ENCODE measurements around the gene CSH2.
"Not testable (repeated sequence)": the region's sequence is repeated elsewhere in the genome, so short reads cannot be mapped to it uniquely, and the experiment has no call there.

Gene CSH2

DNA sequence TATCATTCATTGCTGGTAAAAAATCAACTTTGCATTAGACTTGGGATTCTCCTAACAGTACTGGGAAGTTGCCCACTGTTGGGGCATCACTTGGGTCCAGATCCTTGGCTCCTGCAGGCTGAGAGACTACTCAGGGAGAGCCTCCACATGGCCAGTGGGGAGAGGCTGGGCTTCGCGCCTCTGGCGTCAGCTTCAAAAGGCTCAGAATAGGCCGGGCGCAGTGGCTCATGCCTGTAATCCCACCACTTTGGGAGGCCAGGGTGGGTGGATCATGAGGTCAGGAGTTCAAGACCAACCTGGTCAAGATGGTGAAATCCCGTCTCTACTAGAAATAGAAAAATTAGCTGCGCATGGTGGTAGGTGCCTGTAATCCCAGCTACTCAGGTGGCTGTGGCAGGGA, 41.0 kb upstream of the CSH2 start:
- TF ChIP-seq, protein P1, sequence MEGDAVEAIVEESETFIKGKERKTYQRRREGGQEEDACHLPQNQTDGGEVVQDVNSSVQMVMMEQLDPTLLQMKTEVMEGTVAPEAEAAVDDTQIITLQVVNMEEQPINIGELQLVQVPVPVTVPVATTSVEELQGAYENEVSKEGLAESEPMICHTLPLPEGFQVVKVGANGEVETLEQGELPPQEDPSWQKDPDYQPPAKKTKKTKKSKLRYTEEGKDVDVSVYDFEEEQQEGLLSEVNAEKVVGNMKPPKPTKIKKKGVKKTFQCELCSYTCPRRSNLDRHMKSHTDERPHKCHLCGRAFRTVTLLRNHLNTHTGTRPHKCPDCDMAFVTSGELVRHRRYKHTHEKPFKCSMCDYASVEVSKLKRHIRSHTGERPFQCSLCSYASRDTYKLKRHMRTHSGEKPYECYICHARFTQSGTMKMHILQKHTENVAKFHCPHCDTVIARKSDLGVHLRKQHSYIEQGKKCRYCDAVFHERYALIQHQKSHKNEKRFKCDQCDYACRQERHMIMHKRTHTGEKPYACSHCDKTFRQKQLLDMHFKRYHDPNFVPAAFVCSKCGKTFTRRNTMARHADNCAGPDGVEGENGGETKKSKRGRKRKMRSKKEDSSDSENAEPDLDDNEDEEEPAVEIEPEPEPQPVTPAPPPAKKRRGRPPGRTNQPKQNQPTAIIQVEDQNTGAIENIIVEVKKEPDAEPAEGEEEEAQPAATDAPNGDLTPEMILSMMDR (IDR thresholded peaks at IDR 0.05; ENCODE audit: low read depth, low read length) = no peak
- DNase-seq (ENCODE audit: low read depth, low spot score) = no peak
- in situ Hi-C loops (cut with HindIII; ENCODE audit: low sequenced_read_pairs) = no loop called here
- H3K4me3 ChIP-seq (ENCODE audit: low read depth, low read length) = no peak overlapping the region

DNA sequence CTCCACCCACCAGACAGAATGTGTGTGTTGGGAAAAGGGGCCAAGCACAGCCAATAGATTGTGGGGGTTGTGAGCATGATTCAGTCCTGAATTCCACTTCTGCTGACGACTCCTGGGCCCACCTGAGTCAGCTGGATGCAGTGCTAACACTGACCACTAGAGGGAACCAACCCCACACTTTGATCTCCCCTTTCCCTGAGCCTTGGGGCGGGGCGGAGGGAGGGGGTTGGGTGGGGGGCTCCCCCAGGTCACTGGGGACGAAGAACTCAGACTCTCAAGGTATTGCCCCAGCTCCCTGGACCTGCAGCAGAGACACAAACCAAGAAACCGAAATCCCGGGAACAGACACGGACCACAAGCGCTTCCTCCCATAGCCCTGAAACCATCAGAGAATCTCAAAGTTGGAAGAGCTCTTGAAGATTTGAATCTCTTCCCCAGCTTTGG, 38.2 kb upstream of the CSH2 start:
- no peak for DNase-seq (ENCODE audit: low read depth, low spot score)
- TF ChIP-seq, protein P1 (IDR thresholded peaks at IDR 0.05; ENCODE audit: low read depth, low read length) = peak; percentile 75
- in situ Hi-C loops (cut with HindIII; ENCODE audit: low sequenced_read_pairs) = no loop called here
- H3K4me3 ChIP-seq (ENCODE audit: low read depth, low read length) = no peak overlapping the region

DNA sequence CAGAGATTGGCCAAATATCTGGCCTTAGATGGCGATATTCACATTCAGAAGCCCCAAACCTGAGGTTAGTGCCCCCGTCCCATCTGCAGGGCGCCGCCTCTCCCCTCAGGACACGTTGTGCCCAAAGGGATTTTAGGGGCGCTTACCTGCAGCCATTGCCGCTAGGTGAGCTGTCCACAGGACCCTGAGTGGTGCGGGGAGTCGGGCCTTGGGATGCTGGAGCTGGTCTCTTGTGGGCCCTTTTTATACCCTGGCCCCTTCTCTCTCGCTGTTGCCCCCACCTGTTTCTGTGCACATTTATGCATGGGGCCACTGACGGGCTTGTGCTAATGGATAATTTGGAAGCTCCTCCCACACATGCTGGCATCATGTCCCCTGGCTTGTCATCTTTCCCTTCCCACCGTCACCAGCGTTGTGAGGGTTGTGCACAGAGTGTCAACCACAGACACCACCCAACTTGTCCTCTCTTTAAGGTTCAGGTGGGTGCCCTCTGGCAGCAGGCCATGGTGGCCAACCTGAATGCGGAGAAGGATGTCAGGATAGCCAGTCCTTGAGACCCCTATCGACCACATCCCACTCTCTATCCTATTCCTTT, 37.7 kb upstream of the CSH2 start, which contains the start of gene CSHL1:
CSHL1 (minus strand) TSS at position 218 of the 595 bp plus-strand sequence; CDS start at position 156, 62 bp downstream.
- in situ Hi-C loops (cut with HindIII; ENCODE audit: low sequenced_read_pairs) = no loop called here
- TF ChIP-seq, protein P1 (IDR thresholded peaks at IDR 0.05; ENCODE audit: low read depth, low read length) = no peak
- no peak for DNase-seq (ENCODE audit: low read depth, low spot score)
- H3K4me3 ChIP-seq (ENCODE audit: low read depth, low read length) = no peak within 1 kb of the TSS

DNA sequence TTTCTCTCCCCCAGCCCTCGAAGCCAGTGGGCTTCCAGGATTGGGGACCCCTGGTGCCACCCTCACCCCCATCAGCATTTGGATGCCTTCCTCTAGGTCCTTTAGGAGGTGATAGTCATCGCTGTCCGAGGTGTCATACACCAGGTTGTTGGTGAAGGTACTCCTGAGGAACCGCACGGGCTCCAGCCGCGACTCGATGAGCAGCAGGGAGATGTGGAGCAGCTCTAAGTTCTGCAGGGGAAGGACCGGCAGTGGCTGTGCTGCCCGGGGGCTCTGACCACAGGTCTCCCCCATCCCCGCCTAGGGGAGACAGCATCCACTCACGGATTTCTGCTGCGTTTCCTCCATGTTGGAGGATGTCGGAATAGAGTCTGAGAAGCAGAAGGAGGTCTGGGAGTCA, 36.6 kb upstream of the CSH2 start:
- TF ChIP-seq, protein P1 (IDR thresholded peaks at IDR 0.05; ENCODE audit: low read depth, low read length) = no peak
- in situ Hi-C loops (cut with HindIII; ENCODE audit: low sequenced_read_pairs) = no loop called here
- H3K4me3 ChIP-seq (ENCODE audit: low read depth, low read length) = no peak overlapping the region
- no peak for DNase-seq (ENCODE audit: low read depth, low spot score)

DNA sequence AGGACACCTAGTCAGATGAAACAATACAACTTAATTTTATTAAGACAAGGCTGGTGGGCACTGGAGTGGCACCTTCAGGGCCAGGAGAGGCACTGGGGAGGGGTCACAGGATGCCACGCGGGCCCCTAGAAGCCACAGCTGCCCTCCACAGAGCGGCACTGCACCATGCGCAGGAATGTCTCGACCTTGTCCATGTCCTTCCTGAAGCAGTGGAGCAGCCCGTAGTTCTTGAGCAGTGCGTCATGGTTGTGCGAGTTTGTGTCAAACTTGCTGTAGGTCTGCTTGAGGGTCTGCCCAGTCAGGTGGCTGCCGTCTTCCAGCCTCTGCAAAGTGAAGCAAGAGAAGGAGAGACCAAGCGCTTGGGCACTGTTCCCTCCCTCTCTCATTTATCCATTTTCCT, 36.1 kb upstream of the CSH2 start:
- H3K4me3 ChIP-seq (ENCODE audit: low read depth, low read length); DNase-seq (ENCODE audit: low read depth, low spot score); in situ Hi-C loops (cut with HindIII; ENCODE audit: low sequenced_read_pairs): not testable (repeated sequence)

GRCh38 chr17:63907161-63907778, 33.8 kb upstream of the CSH2 start:
- in situ Hi-C loops (cut with HindIII; ENCODE audit: low sequenced_read_pairs); H3K4me3 ChIP-seq (ENCODE audit: low read depth, low read length): not testable (repeated sequence)
- TF ChIP-seq, protein P1 (IDR thresholded peaks at IDR 0.05; ENCODE audit: low read depth, low read length) = peak; percentile 33
- peak; percentile 5 for DNase-seq (ENCODE audit: low read depth, low spot score)

GRCh38 chr17:63904796-63905195, 31.3 kb upstream of the CSH2 start:
- DNase-seq (ENCODE audit: low read depth, low spot score); in situ Hi-C loops (cut with HindIII; ENCODE audit: low sequenced_read_pairs); H3K4me3 ChIP-seq (ENCODE audit: low read depth, low read length): not testable (repeated sequence)
